ENCODE measurements around the gene ZNF862.

DNA sequence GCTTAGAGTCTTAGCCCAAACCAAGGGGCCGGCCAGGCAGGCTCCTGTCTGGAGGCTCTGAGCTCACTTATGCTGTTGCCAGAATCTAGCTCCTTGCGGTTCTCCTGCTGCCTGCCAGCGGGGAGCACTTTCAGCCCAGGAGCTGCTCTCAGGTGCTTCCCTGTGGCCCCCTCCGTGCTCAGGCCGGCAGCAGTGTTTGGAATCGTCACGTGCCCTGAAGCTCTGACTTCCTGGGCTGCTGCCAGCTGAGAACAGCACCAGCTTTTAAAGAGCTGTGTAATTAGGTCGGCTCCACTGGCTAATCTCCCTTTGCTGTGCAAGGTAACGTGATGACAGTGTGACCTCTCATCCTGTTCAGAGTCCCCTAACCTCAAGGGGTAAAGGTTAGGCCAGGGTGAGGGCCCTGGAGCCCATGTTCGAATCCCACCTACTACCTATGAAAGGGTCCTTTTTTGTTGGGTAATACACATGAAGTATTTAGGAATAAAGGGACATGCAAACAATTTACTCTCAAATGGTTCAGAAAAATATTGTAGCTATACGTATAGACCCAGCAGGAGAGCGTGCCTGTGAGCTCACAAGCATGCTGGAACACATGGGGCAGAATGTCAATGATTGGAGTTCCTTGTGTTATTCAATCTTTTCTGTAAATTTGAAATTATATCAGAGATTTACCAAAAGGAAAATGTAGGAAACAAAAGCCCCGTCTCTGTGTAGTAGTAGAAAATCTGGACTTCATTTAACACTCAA, 16.6 kb downstream of the ZNF862 start:
- no peak for TF ChIP-seq REST (IDR thresholded peaks at IDR 0.05; ENCODE audit: unreplicated experiment)
- no peak for TF ChIP-seq EZH2 (IDR thresholded peaks at IDR 0.05; ENCODE audit: low read depth, unreplicated experiment)
- TF ChIP-seq, protein P1, sequence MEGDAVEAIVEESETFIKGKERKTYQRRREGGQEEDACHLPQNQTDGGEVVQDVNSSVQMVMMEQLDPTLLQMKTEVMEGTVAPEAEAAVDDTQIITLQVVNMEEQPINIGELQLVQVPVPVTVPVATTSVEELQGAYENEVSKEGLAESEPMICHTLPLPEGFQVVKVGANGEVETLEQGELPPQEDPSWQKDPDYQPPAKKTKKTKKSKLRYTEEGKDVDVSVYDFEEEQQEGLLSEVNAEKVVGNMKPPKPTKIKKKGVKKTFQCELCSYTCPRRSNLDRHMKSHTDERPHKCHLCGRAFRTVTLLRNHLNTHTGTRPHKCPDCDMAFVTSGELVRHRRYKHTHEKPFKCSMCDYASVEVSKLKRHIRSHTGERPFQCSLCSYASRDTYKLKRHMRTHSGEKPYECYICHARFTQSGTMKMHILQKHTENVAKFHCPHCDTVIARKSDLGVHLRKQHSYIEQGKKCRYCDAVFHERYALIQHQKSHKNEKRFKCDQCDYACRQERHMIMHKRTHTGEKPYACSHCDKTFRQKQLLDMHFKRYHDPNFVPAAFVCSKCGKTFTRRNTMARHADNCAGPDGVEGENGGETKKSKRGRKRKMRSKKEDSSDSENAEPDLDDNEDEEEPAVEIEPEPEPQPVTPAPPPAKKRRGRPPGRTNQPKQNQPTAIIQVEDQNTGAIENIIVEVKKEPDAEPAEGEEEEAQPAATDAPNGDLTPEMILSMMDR (conservative IDR thresholded peaks at IDR 0.05; ENCODE audit: low read depth in 2 of 2), result no peak
- TF ChIP-seq STAT1 (IDR thresholded peaks at IDR 0.05; ENCODE audit: unreplicated experiment), result no peak
- no peak for TF ChIP-seq EZH2phosphoT487 (IDR thresholded peaks at IDR 0.05; ENCODE audit: unreplicated experiment)
- no peak for TF ChIP-seq POLR2AphosphoS5 (IDR thresholded peaks at IDR 0.05; ENCODE audit: low read depth)
- TF ChIP-seq JUNB (IDR thresholded peaks at IDR 0.05; ENCODE audit: unreplicated experiment), result no peak
- no peak for TF ChIP-seq NANOG (IDR thresholded peaks at IDR 0.05; ENCODE audit: borderline replicate concordance)
- no peak for TF ChIP-seq CREB1 (CRISPR knock-in tag; IDR thresholded peaks at IDR 0.05; ENCODE audit: low read depth)
- no peak for TF ChIP-seq ZNF114 (CRISPR knock-in tag; IDR thresholded peaks at IDR 0.05)
- TF ChIP-seq ZNF331 (CRISPR knock-in tag; IDR thresholded peaks at IDR 0.05; ENCODE audit: low read depth), result no peak
